HG02571 (cell line): ENCODE results near the gene PREP.
"Not testable (repeated sequence)": the region's sequence is repeated elsewhere in the genome, so short reads cannot be mapped to it uniquely, and the experiment has no call there.

Source experiments
- ATAC-seq: cut with Tn5 transposase; IDR thresholded peaks from one replicate; pipeline ENCODE4 v1.9.1; 2021; ENCODE audit warnings: mild to moderate bottlenecking, moderate library complexity; ENCODE audit not compliant: unreplicated experiment

Gene PREP

GRCh38 chr6:105274678-105275077 is 128.2 kb downstream of the PREP start:
- no peak for ATAC-seq

GRCh38 chr6:105273589-105273988 is 129.3 kb downstream of the PREP start:
- ATAC-seq: no peak

GRCh38 chr6:105272786-105273185 is 130.1 kb downstream of the PREP start:
- no peak for ATAC-seq

- no peak for ATAC-seq
These were observed 132.4 kb downstream of the PREP start for GRCh38 chr6:105270511-105270910.

GRCh38 chr6:105269390-105269789 is 133.5 kb downstream of the PREP start:
- ATAC-seq: no peak

- ATAC-seq: no peak
These were observed 138.9 kb downstream of the PREP start for GRCh38 chr6:105263685-105264610.

GRCh38 chr6:105259913-105260889 is 142.7 kb downstream of the PREP start:
- ATAC-seq: no peak

GRCh38 chr6:105258816-105259215 is 144.1 kb downstream of the PREP start:
- ATAC-seq: no peak

GRCh38 chr6:105257340-105257739 is 145.5 kb downstream of the PREP start:
- no peak for ATAC-seq

GRCh38 chr6:105256619-105257018 is 146.3 kb downstream of the PREP start:
- no peak for ATAC-seq

GRCh38 chr6:105253787-105254186 is 149.1 kb downstream of the PREP start:
- ATAC-seq: no peak

GRCh38 chr6:105251689-105252088 is 151.2 kb downstream of the PREP start:
- no peak for ATAC-seq

GRCh38 chr6:105250533-105250932 is 152.3 kb downstream of the PREP start:
- no peak for ATAC-seq

- no peak for ATAC-seq
These were observed 159.4 kb downstream of the PREP start for GRCh38 chr6:105243487-105243886.

- no peak for ATAC-seq
These were observed 167.7 kb downstream of the PREP start for GRCh38 chr6:105235155-105235554.

- ATAC-seq: not testable (repeated sequence)
These were observed 171.1 kb downstream of the PREP start for GRCh38 chr6:105231771-105232170.
